K562 (cell line): ENCODE data around the gene PHF19. TPM values are rescaled to one million over a fixed set of nuclear protein-coding genes. Genes with fewer than 3 reads are reported as not detected.

Experiments used
- ATAC-seq: fragments of 200-7000 bp; cut with Tn5 transposase; 3 replicates; pipeline ENCODE4 v1.9.1; 2020; ENCODE audit warnings: moderate library complexity
- BruUV-seq: library from RNA; stranded (reverse); fragments of 400-500 nt; replicated peaks from 2 replicates; lab custom pipeline; 2021; lab: Mats Ljungman, UMichigan
- CTCF ChIA-PET: fragments of 300-600 bp; formaldehyde crosslinking; extraction: SDS; loops from one replicate; lab custom pipeline; 2021; ENCODE audit warnings: low intra/inter-chr PET ratio; lab: Yijun Ruan, JAX
- POLR2A ChIA-PET: fragments of 300-600, 350-650 bp; sonication (Branson Sonifier 250); formaldehyde crosslinking; extraction: SDS; loops from one replicate; lab custom pipeline; 2021; ENCODE audit warnings: antibody characterized with exemption, inconsistent platforms; lab: Yijun Ruan, JAX
- DNase-seq, 4 experiments: peaks; one replicate each; pipeline versions ENCODE4 v3.0.0 to v3.0.0-alpha.2; 2011 to 2018; ENCODE audit warnings: low spot score in 3 of 4, mixed read lengths in 3 of 4; ENCODE audit errors: extremely low read depth in 1 of 4
- FAIRE-seq: peaks from 2 replicates; lab custom pipeline; 2011; peaks lifted over from hg19 to GRCh38; lab: Jason Lieb, UNC
- H2AFZ ChIP-seq: 2 replicates; pipeline ENCODE4 v1.6.0; 2011; ENCODE audit warnings: low read depth, low read length, control low read depth, inconsistent platforms
- H3K27ac ChIP-seq: fragments of 200-600 bp; 3 replicates; pipeline ENCODE4 v1.8.0; 2011; ENCODE audit warnings: low read depth, mild to moderate bottlenecking, control low read depth, inconsistent platforms, low read length, moderate library complexity, mixed read lengths; ENCODE audit errors: extremely low read depth
- H3K27me3 ChIP-seq, 2 experiments: fragments of 300-600 bp in 1 of 2; 2 replicates in 1 of 2; 3 replicates in 1 of 2; pipeline versions ENCODE4 v1.6.0 to v1.8.0; 2011; ENCODE audit warnings: inconsistent platforms in 2 of 2, low read length in 2 of 2, mild to moderate bottlenecking in 1 of 2, mixed read lengths in 1 of 2, moderate library complexity in 1 of 2; ENCODE audit not compliant: control insufficient read depth in 2 of 2, insufficient read depth in 2 of 2
- H3K36me3 ChIP-seq: fragments of 300-600 bp; 3 replicates; pipeline ENCODE4 v1.8.0; 2011; ENCODE audit warnings: mild to moderate bottlenecking, low read length, inconsistent platforms; ENCODE audit not compliant: control insufficient read depth, insufficient read depth
- H3K4me1 ChIP-seq, 2 experiments: fragments of 200-600 bp in 1 of 2; replicated peaks in 1 of 2; 2 replicates in 1 of 2; 3 replicates in 1 of 2; pipeline versions ENCODE4 v1.5.1 to v1.8.0; 2011; ENCODE audit warnings: inconsistent platforms in 2 of 2, low read length in 2 of 2, mild to moderate bottlenecking in 1 of 2, mixed read lengths in 1 of 2, moderate library complexity in 1 of 2; ENCODE audit not compliant: control insufficient read depth in 2 of 2, insufficient read depth in 2 of 2
- H3K4me2 ChIP-seq: 2 replicates; pipeline ENCODE4 v1.6.1; 2011; ENCODE audit warnings: low read length, control low read depth, inconsistent platforms, mixed read lengths; ENCODE audit not compliant: insufficient read depth
- H3K4me3 ChIP-seq: fragments of 200-600 bp; sonication (generic), shearing (Covaris generic); 2 replicates; pipeline ENCODE4 v1.5.1; 2016; ENCODE audit warnings: control low read depth, inconsistent platforms
- H3K79me2 ChIP-seq: fragments of 200-600 bp; 3 replicates; pipeline ENCODE4 v1.8.0; 2011; ENCODE audit warnings: low read length, inconsistent platforms; ENCODE audit not compliant: control insufficient read depth, insufficient read depth
- H3K9ac ChIP-seq, 2 experiments: 2 replicates each; pipeline versions ENCODE4 v1.6.0 to v1.6.1; 2011; ENCODE audit warnings: low read depth in 2 of 2, low read length in 2 of 2, control low read depth in 1 of 2, inconsistent platforms in 1 of 2, mild to moderate bottlenecking in 1 of 2, mixed read lengths in 1 of 2; ENCODE audit not compliant: insufficient read depth in 1 of 2
- H3K9me1 ChIP-seq: one replicate; pipeline ENCODE4 v1.6.0; 2011; ENCODE audit warnings: inconsistent platforms, mild to moderate bottlenecking, low read length, moderate library complexity; ENCODE audit not compliant: control insufficient read depth, insufficient read depth
- H3K9me3 ChIP-seq: replicated peaks from 2 replicates; pipeline ENCODE4 v1.5.1; 2011; ENCODE audit warnings: low read depth, low read length, inconsistent platforms; ENCODE audit not compliant: control insufficient read depth, insufficient read depth
- H4K20me1 ChIP-seq: replicated peaks from 2 replicates; pipeline ENCODE4 v1.6.1; 2011; ENCODE audit warnings: low read length, inconsistent platforms, mixed read lengths; ENCODE audit not compliant: control insufficient read depth, insufficient read depth
- DACH1 ChIP-seq: fragments of 450-650 bp; IDR thresholded peaks from 2 replicates; pipeline ENCODE4 v1.6.1; 2018; ENCODE audit not compliant: partially characterized antibody
- ELF2 ChIP-seq: fragments of 250-450 bp; sonication (Bioruptor Pico); IDR thresholded peaks from 2 replicates; pipeline ENCODE4 v1.5.0; 2021; ENCODE audit warnings: mild to moderate bottlenecking
- FOS ChIP-seq: IDR thresholded peaks from 3 replicates; pipeline ENCODE4 v1.6.1; 2011; ENCODE audit not compliant: insufficient read length; ENCODE audit errors: extremely low read depth
- WGBS: fragments of 100-300 bp; shearing (Covaris generic); methylation state at CpG from one replicate; pipeline ENCODE4 v1.1.6; 2016; ENCODE audit warnings: low coverage, mixed read lengths; ENCODE audit not compliant: insufficient coverage; ENCODE audit errors: missing lambda C conversion rate; 5-methylcytosine and 5-hydroxymethylcytosine counted together
- in situ Hi-C: fragments of 300-500 bp; cut with MboI; formaldehyde crosslinking; loops from 4 replicates; pipeline ENCODE4 v1.15.0; 2018; ENCODE audit warnings: inconsistent platforms, mixed read lengths
- intact Hi-C: fragments of 100-400 bp; cut with micrococcal nuclease; formaldehyde crosslinking; loops from 2 replicates; pipeline ENCODE4 v1.14.2; 2022
- polyA plus RNA-seq, 8 experiments: library from polyadenylated mRNA; depleted of rRNA in 4 of 8; stranded (reverse) in 5 of 8; unstranded in 3 of 8; fragments of >200 nt; fragmentation: Nextera tagmentation in 2 of 8; fragmentation: Illumina TruSeq in 1 of 8; extraction: Ambion mirVana in 2 of 8; extraction: Trizol in 1 of 8; gene quantifications; 2 replicates each; pipeline versions ENCODE4 v1.2.1 to v1.2.3, GENCODE V29; 2011 to 2014; ENCODE audit warnings: inconsistent platforms in 1 of 8, missing spikeins in 1 of 8
- total RNA-seq, 7 experiments: library from RNA; depleted of rRNA in 6 of 7; stranded (reverse); fragments of >200 nt in 6 of 7; fragmentation: Illumina TruSeq in 2 of 7; extraction: Trizol in 2 of 7; gene quantifications; 2 replicates each; pipeline versions ENCODE4 v1.2.1 to v1.2.3, GENCODE V29; 2011 to 2021; ENCODE audit warnings: low replicate concordance in 1 of 7

The PHF19 gene
- total and polyA plus RNA-seq, 9 of the 15 experiments (the other 6 are each of a cell fraction or from before 2014, with no cell fraction given), result 95.8 to 403 (median 255) TPM

- DNase-seq, result no peak
These were observed 41.2 kb upstream of the PHF19 start for GRCh38 chr9:120917929-120918762.

More at GRCh38 chr9:120917929-120918762, 41.2 kb upstream of the PHF19 start:
- Histone ChIP-seq H3K4me1 (peaks cover 20 to 37% of the 10 kb centered on the region in 2 experiments; a peak in 4 of 5 replicates), H3K79me2 (no peaks in the 10 kb centered on the region), H4K20me1 (no peaks in the 10 kb centered on the region), H3K36me3 (no peaks in the 10 kb centered on the region), H3K4me3 (no peak overlapping the region), H3K9ac (peak overlapping the region in 1 of 2 experiments; percentile 68; a peak in 1 of 4 replicates), H3K27ac (no peak overlapping the region), H3K9me3 (no peaks in the 10 kb centered on the region), H3K9me1 (no peaks in the 10 kb centered on the region), H2AFZ (peak overlapping the region; percentile 35; the same call in 1 of the 2 replicates), H3K27me3 (no peaks in the 10 kb centered on the region), H3K4me2 (no peak overlapping the region)
- ChIA-PET CTCF (no interaction called here), POLR2A (interaction anchor here (0.5 kb wide), 1 partner anchor 53 kb away, joined by 3 read pairs; no protein-coding TSS in a partner anchor)
- in situ Hi-C loops (no loop called here), intact Hi-C loops (no loop called here)
- TF ChIP-seq FOS (no peak), ELF2 (CRISPR knock-in tag) (no peak), DACH1 (peak; percentile 91)
- FAIRE-seq (no peak), ATAC-seq (no peak)
- BruUV-seq, result no TSS peak
- WGBS, result 54% methylated on average over 4 of the region's 4 CpGs
